GM06990 (cell line): Measurements from ENCODE around the gene P2RY6.

Experiments used
- DNase-seq: peaks from one replicate; pipeline ENCODE4 v3.0.0-alpha.2; 2011; ENCODE audit not compliant: insufficient read length; ENCODE audit errors: extremely low read depth
- H3K27me3 ChIP-seq: replicated peaks from 2 replicates; pipeline ENCODE4 v1.6.0; 2011; ENCODE audit warnings: low read length; ENCODE audit not compliant: control insufficient read depth, insufficient read depth
- H3K36me3 ChIP-seq: 2 replicates; pipeline ENCODE4 v1.5.1; 2011; ENCODE audit warnings: low read length; ENCODE audit not compliant: control insufficient read depth, insufficient read depth
- H3K4me3 ChIP-seq: replicated peaks from 2 replicates; pipeline ENCODE4 v1.5.1; 2011; ENCODE audit warnings: low read depth, mild to moderate bottlenecking, control low read depth, low read length
- CTCF ChIP-seq: IDR thresholded peaks from 2 replicates; pipeline ENCODE4 v1.5.1; 2011; ENCODE audit warnings: low read length, control low read depth, mild to moderate bottlenecking, inconsistent platforms; ENCODE audit not compliant: insufficient read depth, poor library complexity, severe bottlenecking

Gene P2RY6

GRCh38 chr11:73245461-73245860, 26.7 kb upstream of the P2RY6 start:
- TF ChIP-seq CTCF = no peak
- no peaks in the 10 kb centered on the region for H3K36me3 ChIP-seq
- no peaks in the 10 kb centered on the region for H3K27me3 ChIP-seq
- no peak for DNase-seq
- no peak overlapping the region for H3K4me3 ChIP-seq

GRCh38 chr11:73246303-73246702, 25.8 kb upstream of the P2RY6 start:
- DNase-seq = no peak
- no peak for TF ChIP-seq CTCF
- H3K36me3 ChIP-seq = no peaks in the 10 kb centered on the region
- no peaks in the 10 kb centered on the region for H3K27me3 ChIP-seq
- H3K4me3 ChIP-seq = no peak overlapping the region

- no peaks in the 10 kb centered on the region for H3K27me3 ChIP-seq
- H3K4me3 ChIP-seq = no peak overlapping the region
- H3K36me3 ChIP-seq = no peaks in the 10 kb centered on the region
- DNase-seq = no peak
- TF ChIP-seq CTCF = no peak
Measured at GRCh38 chr11:73248526-73249185, 23.5 kb upstream of the P2RY6 start.

- Histone ChIP-seq H3K4me3 (no peak overlapping the region), H3K36me3 (no peaks in the 10 kb centered on the region), H3K27me3 (no peaks in the 10 kb centered on the region)
- no peak for TF ChIP-seq CTCF
- DNase-seq = peak; percentile 44
Measured at GRCh38 chr11:73249304-73249703, 22.8 kb upstream of the P2RY6 start.

GRCh38 chr11:73249853-73250783, 22.0 kb upstream of the P2RY6 start:
- Histone ChIP-seq H3K4me3 (no peak overlapping the region), H3K36me3 (no peaks in the 10 kb centered on the region), H3K27me3 (no peaks in the 10 kb centered on the region)
- TF ChIP-seq CTCF = no peak
- no peak for DNase-seq
